ENCODE results near the gene CFAP100. TPM values are rescaled to one million over a fixed set of nuclear protein-coding genes. Genes with fewer than 3 reads are reported as not detected.

Gene CFAP100
- total RNA-seq, 1 experiment from 2014 or later: not detected

GRCh38 chr3:126461450-126462070 lies 66.9 kb downstream of the CFAP100 start:
- no peak for ATAC-seq
- no peaks in the 10 kb centered on the region for H3K27me3 ChIP-seq (ENCODE audit: insufficient read depth, low read length)
- no peak overlapping the region for H3K9ac ChIP-seq (ENCODE audit: low read length)
- H3K4me3 ChIP-seq (replicated peaks in 1 of 2; ENCODE audit: low read depth in 1 of 2, low read length in 2 of 2): no peak overlapping the region
- DNase-seq (ENCODE audit: low read depth, low spot score): no peak
- H3K4me2 ChIP-seq (ENCODE audit: low read length): no peak overlapping the region
- ChIA-PET POLR2A (no interaction called here), CTCF (no interaction called here), RAD21 (ENCODE audit: low non-redundant PET in 1 of 2, low total read pairs in 2 of 2, uncharacterized antibody in 2 of 2, unreplicated experiment in 2 of 2) (no interaction called here)
- H3K36me3 ChIP-seq (ENCODE audit: control insufficient read depth in 1 of 2, insufficient read depth in 2 of 2, low read length in 2 of 2): peaks cover 65 to 67% of the 10 kb centered on the region in 2 experiments; a peak in 3 of 4 replicates
- H3K9me2 ChIP-seq (ENCODE audit: insufficient read depth): no peaks in the 10 kb centered on the region
- TF ChIP-seq EGR1 (IDR thresholded peaks at IDR 0.05; ENCODE audit: low read depth) (no peak), MAX (IDR thresholded peaks at IDR 0.05) (no peak), RAD21 (IDR thresholded peaks at IDR 0.05; ENCODE audit: low read depth) (no peak), ZNF274 (IDR thresholded peaks at IDR 0.05; ENCODE audit: low read depth, low read length) (no peak), SP1 (IDR thresholded peaks at IDR 0.05; ENCODE audit: low read depth) (no peak), POLR2AphosphoS5 (IDR thresholded peaks at IDR 0.05; ENCODE audit: low read depth, low read length) (no peak), EZH2 (IDR thresholded peaks at IDR 0.05) (no peak), POLR2A (IDR thresholded peaks at IDR 0.05; ENCODE audit: borderline replicate concordance, extremely low read depth, insufficient read depth, insufficient read length) (no peak), CTCF (IDR thresholded peaks at IDR 0.05 in 2 of 3, conservative IDR thresholded peaks at IDR 0.05 in 1 of 3; ENCODE audit: borderline replicate concordance in 1 of 3, insufficient read depth in 1 of 3, low read depth in 2 of 3, low read length in 2 of 3) (no peak), YY1 (IDR thresholded peaks at IDR 0.05; ENCODE audit: extremely low read depth, insufficient replicate concordance, low read depth, low read length) (no peak), ZFX (IDR thresholded peaks at IDR 0.05) (no peak), FOSL1 (IDR thresholded peaks at IDR 0.05; ENCODE audit: low read depth) (no peak), TCF7L2 (IDR thresholded peaks at IDR 0.05; ENCODE audit: borderline replicate concordance, extremely low read depth, insufficient read depth, insufficient read length) (no peak), ZBTB33 (IDR thresholded peaks at IDR 0.05; ENCODE audit: extremely low read depth, insufficient replicate concordance, low read length) (no peak), JUND (IDR thresholded peaks at IDR 0.05) (no peak), CBX3 (IDR thresholded peaks at IDR 0.05; ENCODE audit: low read depth) (no peak), CEBPB (IDR thresholded peaks at IDR 0.05; ENCODE audit: low read depth) (no peak)
- TF ChIP-seq, protein P1, sequence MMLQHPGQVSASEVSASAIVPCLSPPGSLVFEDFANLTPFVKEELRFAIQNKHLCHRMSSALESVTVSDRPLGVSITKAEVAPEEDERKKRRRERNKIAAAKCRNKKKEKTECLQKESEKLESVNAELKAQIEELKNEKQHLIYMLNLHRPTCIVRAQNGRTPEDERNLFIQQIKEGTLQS (IDR thresholded peaks at IDR 0.05): no peak
- TF ChIP-seq, protein P2, sequence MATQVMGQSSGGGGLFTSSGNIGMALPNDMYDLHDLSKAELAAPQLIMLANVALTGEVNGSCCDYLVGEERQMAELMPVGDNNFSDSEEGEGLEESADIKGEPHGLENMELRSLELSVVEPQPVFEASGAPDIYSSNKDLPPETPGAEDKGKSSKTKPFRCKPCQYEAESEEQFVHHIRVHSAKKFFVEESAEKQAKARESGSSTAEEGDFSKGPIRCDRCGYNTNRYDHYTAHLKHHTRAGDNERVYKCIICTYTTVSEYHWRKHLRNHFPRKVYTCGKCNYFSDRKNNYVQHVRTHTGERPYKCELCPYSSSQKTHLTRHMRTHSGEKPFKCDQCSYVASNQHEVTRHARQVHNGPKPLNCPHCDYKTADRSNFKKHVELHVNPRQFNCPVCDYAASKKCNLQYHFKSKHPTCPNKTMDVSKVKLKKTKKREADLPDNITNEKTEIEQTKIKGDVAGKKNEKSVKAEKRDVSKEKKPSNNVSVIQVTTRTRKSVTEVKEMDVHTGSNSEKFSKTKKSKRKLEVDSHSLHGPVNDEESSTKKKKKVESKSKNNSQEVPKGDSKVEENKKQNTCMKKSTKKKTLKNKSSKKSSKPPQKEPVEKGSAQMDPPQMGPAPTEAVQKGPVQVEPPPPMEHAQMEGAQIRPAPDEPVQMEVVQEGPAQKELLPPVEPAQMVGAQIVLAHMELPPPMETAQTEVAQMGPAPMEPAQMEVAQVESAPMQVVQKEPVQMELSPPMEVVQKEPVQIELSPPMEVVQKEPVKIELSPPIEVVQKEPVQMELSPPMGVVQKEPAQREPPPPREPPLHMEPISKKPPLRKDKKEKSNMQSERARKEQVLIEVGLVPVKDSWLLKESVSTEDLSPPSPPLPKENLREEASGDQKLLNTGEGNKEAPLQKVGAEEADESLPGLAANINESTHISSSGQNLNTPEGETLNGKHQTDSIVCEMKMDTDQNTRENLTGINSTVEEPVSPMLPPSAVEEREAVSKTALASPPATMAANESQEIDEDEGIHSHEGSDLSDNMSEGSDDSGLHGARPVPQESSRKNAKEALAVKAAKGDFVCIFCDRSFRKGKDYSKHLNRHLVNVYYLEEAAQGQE (IDR thresholded peaks at IDR 0.05; ENCODE audit: low read depth): no peak
- no peaks in the 10 kb centered on the region for H3K9me3 ChIP-seq (ENCODE audit: control insufficient read depth in 1 of 2, insufficient read depth in 1 of 2, low read depth in 1 of 2, low read length in 2 of 2)
- H4K20me1 ChIP-seq (ENCODE audit: insufficient read depth): no peaks in the 10 kb centered on the region
- no peaks in the 10 kb centered on the region for H3K4me1 ChIP-seq (ENCODE audit: control insufficient read depth in 1 of 2, insufficient read depth in 2 of 2, low read length in 2 of 2)
- H3K27ac ChIP-seq (ENCODE audit: low read depth, low read length): no peak overlapping the region
- H2AFZ ChIP-seq (ENCODE audit: low read depth, low read length, poor library complexity, severe bottlenecking): no peak overlapping the region
- intact Hi-C loops (cut with micrococcal nuclease): no loop called here
- no TSS peak for BruUV-seq (replicated peaks)
- peaks cover 33% of the 10 kb centered on the region for H3K79me2 ChIP-seq (ENCODE audit: insufficient read depth, low read length)
